ENCODE measurements around the gene CLCN6. TPM values are rescaled to one million over a fixed set of nuclear protein-coding genes. Genes with fewer than 3 reads are reported as not detected.

The CLCN6 gene
- total RNA-seq, 1 experiment from 2014 or later = 6.1 TPM

GRCh38 chr1:11882814-11883538 lies 77.0 kb downstream of the CLCN6 start:
- Histone ChIP-seq H3K36me3 (ENCODE audit: low read depth, low read length) (no peaks in the 10 kb centered on the region), H3K9me3 (ENCODE audit: low read length) (no peaks in the 10 kb centered on the region), H3K27me3 (ENCODE audit: low read length) (0 out of 2 replicates have a peak, but pooled peaks cover 4% of the 10 kb centered on the region), H3K4me1 (ENCODE audit: insufficient read depth, low read length) (no peaks in the 10 kb centered on the region), H3K27ac (ENCODE audit: low read length) (no peak overlapping the region), H3K4me2 (ENCODE audit: low read length) (no peak overlapping the region), H3K4me3 (ENCODE audit: low read length) (no peak overlapping the region), H2AFZ (ENCODE audit: low read length) (no peak overlapping the region), H3K9ac (ENCODE audit: low read length) (no peak overlapping the region), H3K9me2 (replicated peaks; ENCODE audit: low read length) (no peaks in the 10 kb centered on the region), H3K79me2 (ENCODE audit: low read length) (no peaks in the 10 kb centered on the region), H3F3A (ENCODE audit: low read length, unreplicated experiment) (no peaks in the 10 kb centered on the region), H4K20me1 (ENCODE audit: low read length) (no peaks in the 10 kb centered on the region)
- CTCF ChIA-PET = no interaction called here
- POLR2A ChIA-PET (ENCODE audit: unreplicated experiment) = interaction anchor here (0.5 kb wide), 1 partner anchor 30 kb away, joined by 6 read pairs; no protein-coding TSS in a partner anchor
- ATAC-seq (peak; percentile 48; the same call in 1 of the 2 replicates), DNase-seq (no peak)
- BruUV-seq (replicated peaks) = no TSS peak
- TF ChIP-seq EZH2 (IDR thresholded peaks at IDR 0.05; ENCODE audit: low read length, unreplicated experiment) (no peak), EZH2phosphoT487 (IDR thresholded peaks at IDR 0.05; ENCODE audit: borderline replicate concordance, low read length) (no peak), CTCF (conservative IDR thresholded peaks at IDR 0.05; ENCODE audit: low read depth, low read length) (no peak)
- intact Hi-C loops (cut with micrococcal nuclease) = no loop called here

- POLR2A ChIA-PET (ENCODE audit: unreplicated experiment) = no interaction called here
- Histone ChIP-seq H3K9ac (ENCODE audit: low read length) (no peak overlapping the region), H3K27ac (ENCODE audit: low read length) (no peak overlapping the region), H3K36me3 (ENCODE audit: low read depth, low read length) (no peaks in the 10 kb centered on the region), H3K4me3 (ENCODE audit: low read length) (no peak overlapping the region), H3K4me2 (ENCODE audit: low read length) (no peak overlapping the region), H3F3A (ENCODE audit: low read length, unreplicated experiment) (no peaks in the 10 kb centered on the region), H3K9me3 (ENCODE audit: low read length) (no peaks in the 10 kb centered on the region), H3K27me3 (ENCODE audit: low read length) (no peaks in the 10 kb centered on the region), H3K4me1 (ENCODE audit: insufficient read depth, low read length) (no peaks in the 10 kb centered on the region), H3K79me2 (ENCODE audit: low read length) (no peaks in the 10 kb centered on the region), H3K9me2 (replicated peaks; ENCODE audit: low read length) (no peaks in the 10 kb centered on the region), H2AFZ (ENCODE audit: low read length) (no peak overlapping the region), H4K20me1 (ENCODE audit: low read length) (no peaks in the 10 kb centered on the region)
- intact Hi-C loops (cut with micrococcal nuclease) = no loop called here
- CTCF ChIA-PET = no interaction called here
- no peak for TF ChIP-seq EZH2phosphoT487 (IDR thresholded peaks at IDR 0.05; ENCODE audit: borderline replicate concordance, low read length)
- no peak for TF ChIP-seq CTCF (conservative IDR thresholded peaks at IDR 0.05; ENCODE audit: low read depth, low read length)
- no peak for TF ChIP-seq EZH2 (IDR thresholded peaks at IDR 0.05; ENCODE audit: low read length, unreplicated experiment)
- ATAC-seq = no peak
- BruUV-seq (replicated peaks) = no TSS peak
- DNase-seq = no peak
Observed at GRCh38 chr1:11885916-11886315, 79.9 kb downstream of the CLCN6 start.

GRCh38 chr1:11886986-11887665 lies 81.1 kb downstream of the CLCN6 start:
- intact Hi-C loops (cut with micrococcal nuclease) = no loop called here
- ChIA-PET CTCF (interaction anchor here (0.6 kb wide), 2 partner anchors 27 to 205 kb away, joined by 3 read pairs; no protein-coding TSS in a partner anchor), POLR2A (ENCODE audit: unreplicated experiment) (no interaction called here)
- no peak overlapping the region for H2AFZ ChIP-seq (ENCODE audit: low read length)
- H3K4me3 ChIP-seq (ENCODE audit: low read length) = no peak overlapping the region
- no peaks in the 10 kb centered on the region for H3K36me3 ChIP-seq (ENCODE audit: low read depth, low read length)
- no peaks in the 10 kb centered on the region for H3K4me1 ChIP-seq (ENCODE audit: insufficient read depth, low read length)
- no peak overlapping the region for H3K9ac ChIP-seq (ENCODE audit: low read length)
- no peaks in the 10 kb centered on the region for H4K20me1 ChIP-seq (ENCODE audit: low read length)
- H3K27me3 ChIP-seq (ENCODE audit: low read length) = no peaks in the 10 kb centered on the region
- no peak overlapping the region for H3K4me2 ChIP-seq (ENCODE audit: low read length)
- DNase-seq (no peak), ATAC-seq (no peak)
- BruUV-seq (replicated peaks) = no TSS peak
- H3K79me2 ChIP-seq (ENCODE audit: low read length) = no peaks in the 10 kb centered on the region
- no peaks in the 10 kb centered on the region for H3F3A ChIP-seq (ENCODE audit: low read length, unreplicated experiment)
- TF ChIP-seq EZH2phosphoT487 (IDR thresholded peaks at IDR 0.05; ENCODE audit: borderline replicate concordance, low read length) = no peak
- no peak for TF ChIP-seq CTCF (conservative IDR thresholded peaks at IDR 0.05; ENCODE audit: low read depth, low read length)
- no peak for TF ChIP-seq EZH2 (IDR thresholded peaks at IDR 0.05; ENCODE audit: low read length, unreplicated experiment)
- no peaks in the 10 kb centered on the region for H3K9me2 ChIP-seq (replicated peaks; ENCODE audit: low read length)
- H3K27ac ChIP-seq (ENCODE audit: low read length) = no peak overlapping the region
- H3K9me3 ChIP-seq (ENCODE audit: low read length) = no peaks in the 10 kb centered on the region

Data from PC-3 (cell line).